Caco-2 (cell line): ENCODE data around the gene FMN1. TPM values are rescaled to one million over a fixed set of nuclear protein-coding genes. Genes with fewer than 3 reads are reported as not detected.

Experiments used
- BruUV-seq: library from RNA; stranded (reverse); fragments of 400-500 nt; replicated peaks from 2 replicates; lab custom pipeline; 2021; lab: Mats Ljungman, UMichigan
- CTCF ChIA-PET: fragments of 300-600 bp; sonication (Branson Sonifier 250); formaldehyde crosslinking; loops from one replicate; lab custom pipeline; 2022; ENCODE audit warnings: antibody characterized with exemption; lab: Charles Lee
- POLR2A ChIA-PET: fragments of 300-600 bp; sonication (Branson Sonifier 250); formaldehyde crosslinking; loops from one replicate; lab custom pipeline; 2022; ENCODE audit warnings: antibody characterized with exemption; lab: Charles Lee
- DNase-seq, 2 experiments: peaks; one replicate each; pipeline versions ENCODE4 v3.0.0 to v3.0.0-alpha.2; 2020 to 2022
- H3K27me3 ChIP-seq: replicated peaks from 2 replicates; pipeline ENCODE4 v1.6.0; 2011; ENCODE audit warnings: low read length; ENCODE audit not compliant: control insufficient read depth, insufficient read depth
- H3K36me3 ChIP-seq: 2 replicates; pipeline ENCODE4 v1.5.1; 2011; ENCODE audit warnings: low read length; ENCODE audit not compliant: control insufficient read depth, insufficient read depth
- H3K4me1 ChIP-seq: fragments of 250-450 bp; sonication (Bioruptor Pico); 2 replicates; pipeline ENCODE4 v1.5.1; 2020; ENCODE audit warnings: mild to moderate bottlenecking
- H3K4me3 ChIP-seq: 2 replicates; pipeline ENCODE4 v1.5.1; 2011; ENCODE audit warnings: low read depth, mild to moderate bottlenecking, control low read depth, low read length
- H3K9me3 ChIP-seq: fragments of 250-450 bp; sonication (Bioruptor Pico); 2 replicates; pipeline ENCODE4 v1.5.1; 2020; ENCODE audit warnings: mild to moderate bottlenecking, moderate library complexity
- H3K27ac Mint-ChIP-seq: one replicate; pipeline ENCODE4 v1.8.0; 2022; ENCODE audit warnings: mixed read lengths; ENCODE audit not compliant: unreplicated experiment
- H3K27me3 Mint-ChIP-seq: one replicate; pipeline ENCODE4 v1.8.0; 2022; ENCODE audit warnings: mixed read lengths; ENCODE audit not compliant: insufficient read depth, unreplicated experiment
- H3K36me3 Mint-ChIP-seq: one replicate; pipeline ENCODE4 v1.8.0; 2022; ENCODE audit warnings: mild to moderate bottlenecking, mixed read lengths; ENCODE audit not compliant: insufficient read depth, unreplicated experiment
- H3K4me1 Mint-ChIP-seq: one replicate; pipeline ENCODE4 v1.8.0; 2022; ENCODE audit warnings: low read depth, mixed read lengths; ENCODE audit not compliant: unreplicated experiment
- H3K4me3 Mint-ChIP-seq: one replicate; pipeline ENCODE4 v1.8.0; 2022; ENCODE audit warnings: mild to moderate bottlenecking, moderate library complexity, mixed read lengths; ENCODE audit not compliant: unreplicated experiment
- H3K9me3 Mint-ChIP-seq: one replicate; pipeline ENCODE4 v1.8.0; 2022; ENCODE audit warnings: mixed read lengths; ENCODE audit not compliant: unreplicated experiment
- intact Hi-C: fragments of 100-400 bp; cut with micrococcal nuclease; formaldehyde crosslinking; loops from one replicate; pipeline ENCODE4 v1.10.0; 2022; ENCODE audit not compliant: unreplicated experiment
- total RNA-seq: library from RNA; stranded (reverse); gene quantifications from 2 replicates; pipeline ENCODE4 v1.2.3, GENCODE V29; 2022
- TF ChIP-seq, protein P1 (sequence below), 2 experiments: fragments of 200-600 bp in 1 of 2; IDR thresholded peaks; 1 replicate in 1 of 2; 2 replicates in 1 of 2; pipeline versions ENCODE4 v1.5.1 to v1.8.0; 2011 to 2022; ENCODE audit warnings: antibody characterized with exemption in 1 of 2, control low read depth in 1 of 2, inconsistent platforms in 1 of 2, low read depth in 1 of 2, low read length in 1 of 2, mild to moderate bottlenecking in 1 of 2, moderate library complexity in 1 of 2; ENCODE audit not compliant: insufficient read depth in 1 of 2, severe bottlenecking in 1 of 2, unreplicated experiment in 1 of 2

Gene FMN1
- total RNA-seq, 1 experiment from 2014 or later = 1.6 TPM

DNA sequence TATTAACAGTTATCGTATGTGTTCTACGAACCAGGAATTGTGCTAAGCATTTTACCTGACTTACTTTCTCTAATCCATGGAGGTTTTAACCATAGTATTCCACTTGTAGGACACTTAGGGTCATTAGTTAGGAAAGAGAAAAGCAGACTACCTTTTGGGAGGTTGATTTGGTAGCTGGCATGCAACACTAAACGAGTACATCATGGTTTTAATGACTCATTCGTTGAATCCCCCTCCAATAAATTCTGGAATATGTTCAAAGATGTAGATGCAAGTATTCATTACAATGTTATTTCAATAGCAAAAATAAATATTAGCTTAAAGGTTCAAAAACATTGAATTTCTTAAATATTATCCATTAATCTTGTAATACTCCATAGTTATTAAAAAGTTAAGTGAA lies 162.5 kb downstream of the FMN1 start:
- no peaks in the 10 kb centered on the region for H3K36me3 Mint-ChIP-seq
- H3K4me1 Mint-ChIP-seq = no peaks in the 10 kb centered on the region
- H3K4me3 Mint-ChIP-seq = no peak overlapping the region
- no TSS peak for BruUV-seq
- H3K36me3 ChIP-seq = no peaks in the 10 kb centered on the region
- H3K4me3 ChIP-seq = no peak overlapping the region
- intact Hi-C loops = no loop called here
- TF ChIP-seq, protein P1, sequence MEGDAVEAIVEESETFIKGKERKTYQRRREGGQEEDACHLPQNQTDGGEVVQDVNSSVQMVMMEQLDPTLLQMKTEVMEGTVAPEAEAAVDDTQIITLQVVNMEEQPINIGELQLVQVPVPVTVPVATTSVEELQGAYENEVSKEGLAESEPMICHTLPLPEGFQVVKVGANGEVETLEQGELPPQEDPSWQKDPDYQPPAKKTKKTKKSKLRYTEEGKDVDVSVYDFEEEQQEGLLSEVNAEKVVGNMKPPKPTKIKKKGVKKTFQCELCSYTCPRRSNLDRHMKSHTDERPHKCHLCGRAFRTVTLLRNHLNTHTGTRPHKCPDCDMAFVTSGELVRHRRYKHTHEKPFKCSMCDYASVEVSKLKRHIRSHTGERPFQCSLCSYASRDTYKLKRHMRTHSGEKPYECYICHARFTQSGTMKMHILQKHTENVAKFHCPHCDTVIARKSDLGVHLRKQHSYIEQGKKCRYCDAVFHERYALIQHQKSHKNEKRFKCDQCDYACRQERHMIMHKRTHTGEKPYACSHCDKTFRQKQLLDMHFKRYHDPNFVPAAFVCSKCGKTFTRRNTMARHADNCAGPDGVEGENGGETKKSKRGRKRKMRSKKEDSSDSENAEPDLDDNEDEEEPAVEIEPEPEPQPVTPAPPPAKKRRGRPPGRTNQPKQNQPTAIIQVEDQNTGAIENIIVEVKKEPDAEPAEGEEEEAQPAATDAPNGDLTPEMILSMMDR (IDR thresholded peaks at IDR 0.05; ENCODE audit: insufficient read depth in 1 of 2, low read depth in 1 of 2, low read length in 1 of 2, severe bottlenecking in 1 of 2, unreplicated experiment in 1 of 2) = no peak
- no peak overlapping the region for H3K27ac Mint-ChIP-seq
- ChIA-PET POLR2A (no interaction called here), CTCF (no interaction called here)
- H3K27me3 ChIP-seq = no peaks in the 10 kb centered on the region
- H3K4me1 ChIP-seq = no peaks in the 10 kb centered on the region
- no peaks in the 10 kb centered on the region for H3K9me3 Mint-ChIP-seq
- peaks cover 5% of the 10 kb centered on the region for H3K27me3 Mint-ChIP-seq
- no peak for DNase-seq
- H3K9me3 ChIP-seq = no peaks in the 10 kb centered on the region

DNA sequence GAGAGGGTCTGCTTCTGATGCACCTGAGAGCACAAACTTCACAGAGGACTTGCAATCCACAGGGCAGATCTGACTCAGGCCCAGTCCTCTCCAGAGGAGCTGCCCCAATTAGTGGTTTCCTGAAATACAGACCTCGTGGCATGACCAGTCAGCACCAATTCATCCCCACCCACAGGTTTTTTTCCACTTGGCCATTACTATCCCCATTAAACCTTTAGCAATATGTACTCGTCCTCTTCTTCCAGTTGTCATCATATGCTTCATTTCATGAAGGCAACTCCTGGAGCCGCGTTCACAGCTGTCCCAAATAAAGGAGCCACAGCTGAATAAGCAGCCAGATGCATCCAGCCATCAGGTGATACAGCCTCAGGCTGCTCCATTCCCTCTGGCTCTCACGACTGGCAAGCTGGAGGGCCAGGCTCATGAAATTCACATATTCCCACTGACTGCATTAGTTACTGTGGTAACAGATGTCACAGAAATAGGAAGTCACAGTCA lies 163.1 kb downstream of the FMN1 start:
- no peaks in the 10 kb centered on the region for H3K4me1 ChIP-seq
- no TSS peak for BruUV-seq
- CTCF ChIA-PET = interaction anchor here (0.6 kb wide), 2 partner anchors 15 to 17 kb away, joined by 3 read pairs; no protein-coding TSS in a partner anchor
- no peaks in the 10 kb centered on the region for H3K36me3 Mint-ChIP-seq
- H3K4me3 ChIP-seq = no peak overlapping the region
- no peak overlapping the region for H3K27ac Mint-ChIP-seq
- DNase-seq = no peak
- POLR2A ChIA-PET = no interaction called here
- H3K4me1 Mint-ChIP-seq = no peaks in the 10 kb centered on the region
- H3K36me3 ChIP-seq = no peaks in the 10 kb centered on the region
- no peaks in the 10 kb centered on the region for H3K9me3 ChIP-seq
- no peaks in the 10 kb centered on the region for H3K27me3 ChIP-seq
- no peak overlapping the region for H3K4me3 Mint-ChIP-seq
- TF ChIP-seq, protein P1 (IDR thresholded peaks at IDR 0.05; ENCODE audit: insufficient read depth in 1 of 2, low read depth in 1 of 2, low read length in 1 of 2, severe bottlenecking in 1 of 2, unreplicated experiment in 1 of 2) = no peak
- no peaks in the 10 kb centered on the region for H3K9me3 Mint-ChIP-seq
- intact Hi-C loops = no loop called here
- peaks cover 5% of the 10 kb centered on the region for H3K27me3 Mint-ChIP-seq

DNA sequence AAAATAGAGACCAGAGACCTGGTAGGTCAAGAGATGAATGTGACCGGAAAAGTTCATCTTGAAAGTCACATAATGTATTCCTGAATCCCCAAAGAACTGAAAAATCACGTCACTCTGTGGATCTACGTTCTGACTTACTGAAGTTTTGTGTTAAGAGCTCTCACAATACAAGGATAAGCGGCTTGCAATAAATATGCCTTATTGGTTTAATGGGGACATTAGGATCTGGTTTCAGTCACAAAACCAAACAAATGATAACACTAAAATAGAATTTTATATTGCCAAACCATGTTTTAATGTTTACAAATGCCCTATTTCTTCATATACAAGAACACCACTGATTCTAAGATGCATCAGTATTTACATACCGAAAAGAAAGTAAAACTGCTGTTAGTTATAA lies 164.2 kb downstream of the FMN1 start:
- Mint-ChIP-seq H3K4me3 (no peak overlapping the region), H3K9me3 (no peaks in the 10 kb centered on the region), H3K27me3 (peaks cover 5% of the 10 kb centered on the region), H3K36me3 (no peaks in the 10 kb centered on the region), H3K27ac (no peak overlapping the region), H3K4me1 (no peaks in the 10 kb centered on the region)
- TF ChIP-seq, protein P1 (IDR thresholded peaks at IDR 0.05; ENCODE audit: insufficient read depth in 1 of 2, low read depth in 1 of 2, low read length in 1 of 2, severe bottlenecking in 1 of 2, unreplicated experiment in 1 of 2) = no peak
- Histone ChIP-seq H3K4me3 (no peak overlapping the region), H3K4me1 (no peaks in the 10 kb centered on the region), H3K36me3 (no peaks in the 10 kb centered on the region), H3K9me3 (no peaks in the 10 kb centered on the region), H3K27me3 (no peaks in the 10 kb centered on the region)
- no TSS peak for BruUV-seq
- ChIA-PET POLR2A (no interaction called here), CTCF (interaction anchor here (0.6 kb wide), 1 partner anchor 8 kb away, joined by 3 read pairs; no protein-coding TSS in a partner anchor)
- no peak for DNase-seq
- intact Hi-C loops = no loop called here
